ENCODE results near the gene MYH7B. TPM values are rescaled to one million over a fixed set of nuclear protein-coding genes. Genes with fewer than 3 reads are reported as not detected.

Gene MYH7B
- 0.07 and 0.27 TPM in 2 replicates for total RNA-seq (2022)
- Bru-seq, nascent RNA: percentile 10 among the genes with signal in this experiment
- BruChase-seq, experiment 1, labeled RNA remaining after a 6-hour chase: percentile 7 among the genes with signal in this experiment
- percentile 15 among the genes with signal in this experiment for BruChase-seq, experiment 2, labeled RNA remaining after a 2-hour chase
- long read RNA-seq, partial matches to known transcripts: 0 of 1 reads
- long read RNA-seq, other reads (novel, unspliced or antisense): 1 of 1 reads

DNA sequence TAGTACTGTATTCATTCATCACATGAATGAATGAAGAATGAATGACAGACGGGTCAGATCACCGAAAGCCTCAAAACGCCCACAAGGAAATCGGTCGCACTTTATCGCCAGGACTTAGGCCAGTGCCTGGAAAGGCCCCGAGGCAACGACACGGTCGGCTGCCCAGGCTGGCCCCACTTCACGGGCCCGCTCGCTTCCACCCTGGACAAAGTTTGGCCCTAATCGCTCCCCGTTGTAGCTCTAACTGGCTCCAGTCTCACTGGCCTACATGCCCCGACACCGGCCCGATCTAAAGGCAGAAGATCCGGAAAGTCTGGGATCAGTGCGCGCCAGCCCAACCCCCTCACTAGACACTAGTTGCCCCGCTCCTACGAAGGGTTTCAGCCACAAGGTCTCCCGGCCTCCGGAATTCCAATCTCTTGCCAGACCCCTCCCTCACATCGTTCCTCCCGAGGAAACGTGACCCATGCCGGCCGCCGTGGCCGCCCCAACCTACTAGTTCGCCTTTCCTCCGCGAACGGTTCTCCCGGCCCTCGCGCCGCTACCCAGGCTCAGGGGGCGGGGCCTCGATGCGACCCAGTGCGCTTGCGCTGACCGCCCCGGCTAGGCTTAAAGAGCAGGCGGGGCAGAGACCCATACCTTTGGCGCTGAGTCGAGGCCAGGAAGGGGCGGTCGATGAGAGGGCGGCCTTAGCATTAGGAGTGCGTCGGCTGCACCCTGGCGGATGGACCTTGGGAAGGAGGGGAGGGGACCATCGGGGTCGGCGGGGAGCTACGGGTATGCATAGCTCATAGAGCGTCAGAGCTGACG lies at the start of gene MYH7B, which contains the start of gene GSS:
TSS of gene MYH7B (plus strand) at position 638 of the 810 bp plus-strand sequence. CDS start 22,138 bp downstream, outside the sequence.
TSS of gene GSS (minus strand) at position 576 of the 810 bp plus-strand sequence. CDS start 3,954 bp downstream, outside the sequence.
- intact Hi-C loops (cut with micrococcal nuclease): loop anchor here (1.0 to 5.0 kb wide), 2 partner anchors 81 to 123 kb away; no protein-coding TSS in a partner anchor
- peaks cover 21% of the 10 kb centered on the region for H3K4me1 Mint-ChIP-seq (ENCODE audit: insufficient read depth, unreplicated experiment)
- TF ChIP-seq CTCF (IDR thresholded peaks at IDR 0.05; ENCODE audit: unreplicated experiment): peak; percentile 64
- DNase-seq (ENCODE audit: unreplicated experiment): peak; percentile 98
- H3K27ac Mint-ChIP-seq (ENCODE audit: low read depth, unreplicated experiment): peak within 1 kb of the TSS; percentile 97
- TSS peak; percentile 75 for BruUV-seq (replicated peaks)
- H3K9me3 Mint-ChIP-seq (ENCODE audit: unreplicated experiment): no peaks in the 10 kb centered on the region
- POLR2A ChIA-PET: interaction anchor here (0.6 to 6.3 kb wide), 27 partner anchors 8 to 309 kb away, joined by 3 to 116 read pairs (median 4); partner anchors contain the start of genes ACSS2, EDEM2, GGT7 and NCOA6
- CTCF ChIA-PET: interaction anchor here (0.5 to 13.1 kb wide), 24 partner anchors 9 to 1002 kb away, joined by 3 to 279 read pairs (median 4); partner anchors contain the start of genes ACSS2 and GGT7
- peak within 1 kb of the TSS; percentile 95 for H3K4me3 Mint-ChIP-seq (ENCODE audit: unreplicated experiment)
- no peaks in the 10 kb centered on the region for H3K27me3 Mint-ChIP-seq (ENCODE audit: insufficient read depth, unreplicated experiment)
- peaks cover 10% of the 10 kb centered on the region for H3K36me3 Mint-ChIP-seq (ENCODE audit: insufficient read depth, unreplicated experiment)

- CTCF ChIA-PET: interaction anchor here (1.0 to 1.4 kb wide), 2 partner anchors 32 to 34 kb away, joined by 4 to 6 read pairs; no protein-coding TSS in a partner anchor
- Mint-ChIP-seq H3K9me3 (ENCODE audit: unreplicated experiment) (no peaks in the 10 kb centered on the region), H3K27ac (ENCODE audit: low read depth, unreplicated experiment) (peak overlapping the region; percentile 55), H3K4me1 (ENCODE audit: insufficient read depth, unreplicated experiment) (peaks cover 24% of the 10 kb centered on the region), H3K4me3 (ENCODE audit: unreplicated experiment) (peak overlapping the region; percentile 26), H3K36me3 (ENCODE audit: insufficient read depth, unreplicated experiment) (peaks cover 3% of the 10 kb centered on the region), H3K27me3 (ENCODE audit: insufficient read depth, unreplicated experiment) (no peaks in the 10 kb centered on the region)
- TF ChIP-seq CTCF (IDR thresholded peaks at IDR 0.05; ENCODE audit: unreplicated experiment): no peak
- BruUV-seq (replicated peaks): no TSS peak
- peak; percentile 99 for DNase-seq (ENCODE audit: unreplicated experiment)
- POLR2A ChIA-PET: interaction anchor here (0.6 to 2.9 kb wide), 17 partner anchors 9 to 370 kb away, joined by 3 to 44 read pairs (median 4); partner anchors contain the start of genes ACSS2, GSS, MMP24OS and MYH7B
- intact Hi-C loops (cut with micrococcal nuclease): no loop called here
Observed at GRCh38 chr20:34907616-34908469, 47.8 kb upstream of the MYH7B start.

GRCh38 chr20:34915131-34915530 lies 40.5 kb upstream of the MYH7B start:
- DNase-seq (ENCODE audit: unreplicated experiment): no peak
- ChIA-PET POLR2A (interaction anchor here (0.7 kb wide), 1 partner anchor 861 kb away, joined by 3 read pairs; no protein-coding TSS in a partner anchor), CTCF (interaction anchor here (0.6 kb wide), 1 partner anchor 487 kb away, joined by 6 read pairs; no protein-coding TSS in a partner anchor)
- intact Hi-C loops (cut with micrococcal nuclease): no loop called here
- Mint-ChIP-seq H3K4me3 (ENCODE audit: unreplicated experiment) (no peak overlapping the region), H3K27ac (ENCODE audit: low read depth, unreplicated experiment) (peak overlapping the region; percentile 17), H3K4me1 (ENCODE audit: insufficient read depth, unreplicated experiment) (peaks cover 8% of the 10 kb centered on the region), H3K27me3 (ENCODE audit: insufficient read depth, unreplicated experiment) (no peaks in the 10 kb centered on the region), H3K9me3 (ENCODE audit: unreplicated experiment) (no peaks in the 10 kb centered on the region), H3K36me3 (ENCODE audit: insufficient read depth, unreplicated experiment) (peaks cover 5% of the 10 kb centered on the region)
- TF ChIP-seq CTCF (IDR thresholded peaks at IDR 0.05; ENCODE audit: unreplicated experiment): no peak
- no TSS peak for BruUV-seq (replicated peaks)
